Rectal smooth muscle tissue (tissue), 1 donor: ENCODE data around the gene ARPC4.
"Not testable (repeated sequence)": the region's sequence is repeated elsewhere in the genome, so short reads cannot be mapped to it uniquely, and the experiment has no call there.

Source experiments
- H3K27ac ChIP-seq: one replicate; pipeline ENCODE4 v1.7.0; 2013; ENCODE audit warnings: low read depth, low read length, inconsistent platforms
- H3K27me3 ChIP-seq: one replicate; pipeline ENCODE4 v1.7.0; 2013; ENCODE audit warnings: low read length; ENCODE audit not compliant: control insufficient read depth, insufficient read depth
- H3K36me3 ChIP-seq: one replicate; pipeline ENCODE4 v1.7.0; 2013; ENCODE audit warnings: low read length; ENCODE audit not compliant: control insufficient read depth, insufficient read depth
- H3K4me1 ChIP-seq: one replicate; pipeline ENCODE4 v1.7.0; 2013; ENCODE audit warnings: low read length; ENCODE audit not compliant: control insufficient read depth, insufficient read depth
- H3K4me3 ChIP-seq: one replicate; pipeline ENCODE4 v1.7.0; 2013; ENCODE audit warnings: low read length
- H3K9ac ChIP-seq: one replicate; pipeline ENCODE4 v1.7.0; 2013; ENCODE audit warnings: low read length

The ARPC4 gene

DNA sequence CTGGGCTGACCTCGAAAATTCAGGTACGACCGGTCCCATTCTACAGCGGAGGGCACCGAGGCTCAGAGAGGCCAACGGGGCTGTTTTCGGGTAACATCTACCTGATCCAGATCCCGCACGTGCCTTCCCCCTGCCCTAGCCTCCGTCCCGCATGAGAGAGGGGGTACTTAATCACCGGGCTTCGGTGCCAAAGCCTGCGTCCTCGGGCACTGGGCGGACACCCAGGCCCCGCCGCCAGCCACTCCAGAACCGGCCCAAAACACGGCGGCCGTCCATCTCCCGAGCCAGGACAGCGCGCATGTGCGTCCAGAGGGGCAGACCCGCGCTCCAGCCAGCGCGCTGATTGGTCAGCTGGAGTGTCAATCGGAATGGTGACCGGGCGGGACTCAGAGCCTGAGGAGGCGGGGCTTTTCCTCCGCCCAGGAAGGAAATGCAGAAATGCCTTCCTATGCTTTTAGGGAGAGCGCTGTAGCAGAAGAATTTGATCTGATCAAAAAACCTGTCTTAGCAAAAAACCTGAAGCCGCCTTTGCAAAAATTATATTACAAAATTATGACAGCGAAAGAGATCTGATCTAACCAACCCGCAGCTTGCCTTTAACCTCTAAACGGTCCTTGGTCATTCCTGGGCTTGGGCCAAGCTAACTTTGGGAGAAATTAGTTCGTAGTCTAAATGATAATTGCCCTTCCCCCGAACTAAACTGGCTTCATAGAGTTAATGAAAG is 51.0 kb downstream of the ARPC4 start, which contains the start of gene RPUSD3:
TSS of gene RPUSD3 (minus strand) at position 294 of the 724 bp plus-strand sequence. CDS start at position 276, 18 bp downstream.
- Histone ChIP-seq H3K4me3 (peak within 1 kb of the TSS; percentile 95), H3K9ac (peak within 1 kb of the TSS; percentile 50), H3K27ac (peak within 1 kb of the TSS; percentile 80), H3K36me3 (peaks cover 9% of the 10 kb centered on the region), H3K27me3 (no peaks in the 10 kb centered on the region), H3K4me1 (peaks cover 7% of the 10 kb centered on the region)

DNA sequence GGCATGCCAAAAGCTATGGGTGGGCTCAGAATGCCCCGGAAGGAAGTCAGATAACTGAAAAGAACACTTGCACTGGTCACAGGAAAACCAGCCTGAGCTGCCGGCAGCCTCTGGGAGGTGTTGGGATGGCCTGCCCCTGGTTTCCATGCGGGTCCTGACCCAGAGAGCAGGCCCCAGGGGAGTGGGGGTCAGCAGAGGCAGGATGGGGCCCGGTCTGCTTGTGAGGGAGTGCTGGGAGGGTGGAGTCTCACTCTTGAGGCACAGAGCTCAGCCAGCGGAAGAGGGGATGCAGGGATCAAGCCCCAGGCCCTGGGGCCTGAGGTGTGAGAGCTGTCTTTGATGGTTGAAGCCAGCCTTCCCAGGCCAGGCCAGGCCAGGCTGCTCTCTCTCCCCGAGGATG is 53.3 kb downstream of the ARPC4 start:
- no peaks in the 10 kb centered on the region for H3K27me3 ChIP-seq
- H3K36me3 ChIP-seq, result no peaks in the 10 kb centered on the region
- H3K4me1 ChIP-seq, result peaks cover 7% of the 10 kb centered on the region
- H3K9ac ChIP-seq, result no peak overlapping the region
- H3K4me3 ChIP-seq, result no peak overlapping the region
- no peak overlapping the region for H3K27ac ChIP-seq

DNA sequence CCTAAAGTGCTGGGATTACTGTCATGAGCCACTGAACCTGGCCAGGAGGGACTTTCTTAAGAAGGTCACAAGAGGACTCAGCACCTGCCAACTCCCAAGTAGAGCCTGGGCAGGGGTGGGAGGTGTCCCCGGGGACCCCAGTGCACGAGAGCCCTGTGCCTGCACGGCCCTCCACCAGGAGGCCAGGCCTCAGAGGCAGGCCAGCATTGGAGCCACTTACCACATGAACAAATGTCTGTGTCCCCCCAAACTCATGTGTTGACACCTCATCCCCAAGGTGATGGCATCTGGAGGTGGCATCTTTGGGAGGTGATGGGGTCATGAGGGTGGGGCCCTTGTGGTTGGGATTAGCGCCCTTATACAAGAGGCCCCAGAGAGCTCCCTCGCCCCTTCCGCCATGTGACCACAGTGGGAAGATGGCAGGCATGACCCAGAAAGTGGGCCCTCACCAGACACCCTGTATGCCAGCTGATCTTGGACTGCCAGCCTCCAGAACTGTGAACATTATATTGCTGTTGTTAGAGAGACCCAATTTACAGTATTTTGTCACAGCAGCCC is 54.1 kb downstream of the ARPC4 start:
- Histone ChIP-seq H3K36me3 (no peaks in the 10 kb centered on the region), H3K9ac (no peak overlapping the region)

DNA sequence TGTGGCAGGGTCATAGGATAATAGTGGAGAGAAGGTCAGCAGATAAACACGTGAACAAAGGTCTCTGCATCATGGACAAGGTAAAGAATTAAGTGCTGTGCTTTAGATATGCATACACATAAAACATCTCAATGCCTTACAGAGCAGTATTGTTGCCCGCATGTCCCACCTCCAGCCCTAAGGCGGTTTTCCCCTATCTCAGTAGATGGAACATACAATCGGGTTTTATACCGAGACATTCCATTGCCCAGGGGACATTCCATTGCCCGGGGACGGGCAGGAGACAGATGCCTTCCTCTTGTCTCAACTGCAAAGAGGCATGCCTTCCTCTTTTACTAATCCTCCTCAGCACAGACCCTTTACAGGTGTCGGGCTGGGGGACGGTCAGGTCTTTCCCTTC is 55.0 kb downstream of the ARPC4 start:
- not testable (repeated sequence) for H3K9ac ChIP-seq, H3K4me3 ChIP-seq, H3K36me3 ChIP-seq, H3K27ac ChIP-seq, H3K4me1 ChIP-seq, H3K27me3 ChIP-seq

More for the DNA sequence above, 54.1 kb downstream of the ARPC4 start:
- H3K27me3 ChIP-seq, result no peaks in the 10 kb centered on the region
- no peak overlapping the region for H3K4me3 ChIP-seq
- H3K27ac ChIP-seq, result no peak overlapping the region
- peaks cover 7% of the 10 kb centered on the region for H3K4me1 ChIP-seq

DNA sequence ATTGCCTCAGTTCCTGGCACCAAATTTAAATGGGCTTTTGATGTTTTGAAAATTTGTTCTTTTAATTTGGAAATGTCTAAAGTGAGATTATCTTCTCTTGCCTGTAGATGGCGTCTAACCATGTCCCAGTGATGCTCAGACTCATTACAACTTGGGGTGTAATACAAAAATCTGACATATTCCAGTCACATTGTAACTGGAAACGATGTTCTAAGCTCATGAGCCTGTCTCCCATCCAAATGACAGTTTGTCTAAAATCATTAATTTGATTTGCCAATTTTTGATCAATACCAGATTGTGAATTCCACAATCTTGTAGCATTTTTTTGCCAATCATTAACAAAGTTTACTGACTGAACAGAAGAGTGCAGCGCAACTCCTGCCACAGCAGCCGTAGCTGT is 56.0 kb downstream of the ARPC4 start:
- H3K27ac ChIP-seq, H3K4me3 ChIP-seq, H3K4me1 ChIP-seq, H3K27me3 ChIP-seq, H3K9ac ChIP-seq, H3K36me3 ChIP-seq: not testable (repeated sequence)

DNA sequence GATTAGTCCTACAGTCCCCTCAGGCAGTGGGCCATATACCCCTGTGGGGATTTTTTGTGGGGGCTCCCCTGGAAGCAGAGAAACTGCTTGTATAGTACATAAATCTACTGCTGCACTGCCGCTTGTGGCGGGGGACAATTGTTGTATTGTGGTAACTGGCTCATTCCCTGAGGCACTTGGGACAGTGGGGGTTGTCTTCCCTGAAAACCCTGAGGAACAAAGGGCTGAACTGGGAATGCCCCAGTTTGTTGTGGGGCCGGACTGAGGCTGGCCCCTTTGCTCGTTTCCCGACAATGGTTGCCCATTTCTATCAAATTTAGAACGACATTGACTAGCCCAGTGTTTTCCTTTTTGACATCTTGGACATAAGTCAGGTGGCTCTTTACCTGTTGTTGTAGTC is 58.5 kb downstream of the ARPC4 start:
- not testable (repeated sequence) for H3K27me3 ChIP-seq, H3K4me1 ChIP-seq, H3K27ac ChIP-seq, H3K4me3 ChIP-seq, H3K36me3 ChIP-seq, H3K9ac ChIP-seq

DNA sequence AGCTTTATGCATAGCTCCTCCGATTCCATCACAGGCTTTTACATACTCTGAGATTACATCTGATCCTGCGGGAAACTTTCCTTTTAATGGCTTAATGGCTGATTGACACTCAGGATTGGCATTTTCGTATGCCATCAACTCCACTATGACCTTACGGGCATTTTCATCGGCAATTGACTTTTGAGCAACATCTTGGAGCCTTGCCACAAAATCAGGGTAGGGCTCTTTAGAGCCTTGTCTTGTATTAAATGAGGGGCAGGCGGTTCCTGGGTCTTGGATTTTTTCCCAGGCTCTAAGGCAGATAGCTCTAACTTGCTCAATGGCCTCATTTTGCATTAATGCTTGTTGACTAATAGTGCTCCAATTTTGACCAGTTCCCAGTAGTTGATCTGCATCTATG is 59.0 kb downstream of the ARPC4 start:
- not testable (repeated sequence) for H3K4me1 ChIP-seq, H3K4me3 ChIP-seq, H3K36me3 ChIP-seq, H3K27me3 ChIP-seq, H3K27ac ChIP-seq, H3K9ac ChIP-seq

DNA sequence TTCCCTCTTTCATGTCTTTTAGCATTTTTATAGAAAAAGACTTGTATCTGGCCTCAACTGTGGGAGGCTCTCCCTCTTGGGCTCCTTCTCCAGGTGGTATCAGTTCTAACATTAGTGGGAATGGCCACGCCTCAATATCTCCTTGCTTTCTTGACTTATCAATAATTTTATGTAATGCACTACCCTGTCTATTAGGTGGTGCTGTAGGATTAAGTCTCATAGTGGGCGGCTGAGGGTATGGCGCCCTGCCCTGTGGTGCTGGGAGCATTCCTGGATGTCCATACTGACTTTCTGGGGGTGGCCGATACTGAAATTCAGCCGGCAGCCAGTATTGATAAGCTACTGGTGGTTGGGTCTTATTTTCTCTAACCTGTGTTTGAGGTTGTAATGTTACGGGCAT is 59.6 kb downstream of the ARPC4 start:
- no peaks in the 10 kb centered on the region for H3K27me3 ChIP-seq
- no peaks in the 10 kb centered on the region for H3K4me1 ChIP-seq
- H3K36me3 ChIP-seq, result no peaks in the 10 kb centered on the region
- H3K27ac ChIP-seq, result no peak overlapping the region
- no peak overlapping the region for H3K4me3 ChIP-seq
- no peak overlapping the region for H3K9ac ChIP-seq

DNA sequence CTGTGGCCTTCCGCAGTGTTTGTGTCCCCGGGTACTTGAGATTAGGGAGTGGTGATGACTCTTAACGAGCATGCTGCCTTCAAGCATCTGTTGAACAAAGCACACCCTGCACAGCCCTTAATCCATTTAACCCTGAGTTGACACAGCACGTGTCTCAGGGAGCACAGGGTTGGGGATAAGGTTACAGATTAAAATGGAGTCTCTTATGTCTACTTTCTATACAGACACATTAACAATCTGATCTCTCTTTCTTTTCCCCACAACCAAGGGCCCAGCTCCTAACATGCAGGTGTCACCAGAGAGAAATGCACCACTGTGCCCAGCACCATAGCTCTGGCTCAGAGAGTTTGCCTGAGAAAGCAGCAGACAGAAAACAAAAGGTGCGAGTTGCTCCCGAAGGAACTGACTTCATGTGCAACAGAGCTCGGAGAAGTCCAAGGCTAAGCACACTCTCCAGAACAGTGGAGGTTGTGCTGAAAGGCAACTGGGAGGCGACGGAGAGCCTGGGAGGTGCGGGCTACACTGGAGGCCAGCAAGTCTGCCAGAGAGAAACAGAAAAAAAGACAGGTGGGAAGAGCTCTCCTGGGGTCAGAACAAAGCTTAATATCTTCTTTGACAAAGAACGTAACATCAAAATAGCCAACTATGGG is 61.5 kb downstream of the ARPC4 start:
- H3K9ac ChIP-seq, H3K36me3 ChIP-seq, H3K27me3 ChIP-seq, H3K4me3 ChIP-seq, H3K4me1 ChIP-seq, H3K27ac ChIP-seq: not testable (repeated sequence)

DNA sequence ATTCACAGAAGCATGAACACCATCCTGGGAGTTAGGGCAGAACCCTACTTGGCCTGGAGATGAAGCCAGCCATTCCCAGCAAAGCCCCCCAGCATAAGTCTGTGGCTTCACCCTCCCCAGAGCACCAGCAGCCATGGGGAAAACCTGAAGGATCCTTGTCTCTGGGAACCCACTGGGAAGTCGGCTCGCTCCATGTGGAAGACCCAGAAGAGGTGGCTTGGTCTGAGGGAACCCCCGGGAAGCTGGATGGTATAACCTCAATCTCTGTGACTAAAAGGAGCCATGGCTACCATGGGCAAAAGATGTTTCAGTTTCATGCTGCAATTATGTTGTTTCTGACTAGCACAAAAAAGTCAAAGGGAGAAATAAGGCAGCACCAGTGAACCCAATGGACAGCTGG is 62.7 kb downstream of the ARPC4 start:
- H3K27ac ChIP-seq, result no peak overlapping the region
- H3K36me3 ChIP-seq, result no peaks in the 10 kb centered on the region
- no peak overlapping the region for H3K9ac ChIP-seq
- no peak overlapping the region for H3K4me3 ChIP-seq
- H3K27me3 ChIP-seq, result no peaks in the 10 kb centered on the region
- no peaks in the 10 kb centered on the region for H3K4me1 ChIP-seq
